HG03565 (cell line): ENCODE data around the gene FAM227A.
"Not testable (repeated sequence)": the region's sequence is repeated elsewhere in the genome, so short reads cannot be mapped to it uniquely, and the experiment has no call there.

ENCODE experiments used
- ATAC-seq: cut with Tn5 transposase; IDR thresholded peaks from one replicate; pipeline ENCODE4 v1.9.1; 2021; ENCODE audit warnings: mild to moderate bottlenecking, moderate library complexity; ENCODE audit not compliant: unreplicated experiment

The FAM227A gene

DNA sequence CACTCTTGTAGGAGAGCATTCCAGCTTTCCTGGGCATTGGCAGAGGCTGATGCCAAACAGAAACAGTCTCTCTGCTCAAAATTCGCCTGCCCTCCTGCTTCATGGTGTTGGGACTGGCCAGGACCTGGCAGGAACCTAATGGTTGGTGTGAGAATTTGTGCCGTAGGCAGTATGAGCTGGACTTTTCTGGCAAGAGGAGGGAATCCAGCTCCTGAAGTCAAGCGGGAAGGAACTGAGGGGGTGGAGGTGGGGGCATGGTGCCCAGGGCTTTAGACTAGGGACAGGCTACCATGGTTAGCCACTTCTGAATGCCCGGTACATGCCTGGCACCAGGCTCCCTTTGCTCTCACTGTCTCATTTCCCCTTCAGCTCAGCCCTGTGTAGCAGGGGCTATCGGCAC is 18.7 kb upstream of the FAM227A start:
- no peak for ATAC-seq

GRCh38 chr22:38657045-38657909 is 1.1 kb upstream of the FAM227A start:
- peak; percentile 19 for ATAC-seq

DNA sequence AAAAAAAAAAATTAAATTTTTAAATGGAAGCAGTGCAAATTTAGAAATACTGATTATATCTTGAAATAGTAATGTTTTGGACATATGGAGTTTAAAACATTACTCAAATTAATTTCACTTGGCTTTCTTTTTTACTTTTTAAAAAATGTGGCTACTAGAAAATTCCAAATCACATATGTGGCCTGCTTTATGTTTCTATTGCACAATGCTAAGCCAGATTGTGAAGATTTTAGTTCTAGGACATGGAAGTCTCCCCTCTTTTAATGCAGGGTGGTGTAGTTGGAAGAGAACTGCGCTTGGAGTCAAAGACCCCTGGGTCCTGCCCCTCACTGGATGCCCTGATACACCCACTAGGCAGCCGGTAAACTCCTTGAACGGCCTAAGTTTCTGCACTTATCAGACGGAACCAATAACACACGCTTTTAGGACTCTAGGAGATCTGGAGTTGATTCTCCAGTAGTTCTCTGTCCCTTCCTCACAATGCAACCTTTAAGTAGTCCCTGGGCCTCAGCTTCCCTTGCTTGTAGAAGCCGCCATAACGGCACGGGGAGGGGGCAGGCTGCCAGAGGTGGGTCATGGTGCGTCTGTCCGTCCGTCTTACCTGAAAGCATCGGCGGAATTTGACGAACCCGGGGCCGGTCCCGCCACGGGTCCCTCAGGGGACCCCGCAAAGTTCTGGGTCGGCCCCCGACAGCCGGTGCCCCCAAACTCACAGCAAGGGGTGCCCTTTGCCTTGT is 505 bp downstream of the FAM227A start:
- no peak for ATAC-seq

GRCh38 chr22:38653741-38654140 is 2.5 kb downstream of the FAM227A start:
- ATAC-seq, result no peak

DNA sequence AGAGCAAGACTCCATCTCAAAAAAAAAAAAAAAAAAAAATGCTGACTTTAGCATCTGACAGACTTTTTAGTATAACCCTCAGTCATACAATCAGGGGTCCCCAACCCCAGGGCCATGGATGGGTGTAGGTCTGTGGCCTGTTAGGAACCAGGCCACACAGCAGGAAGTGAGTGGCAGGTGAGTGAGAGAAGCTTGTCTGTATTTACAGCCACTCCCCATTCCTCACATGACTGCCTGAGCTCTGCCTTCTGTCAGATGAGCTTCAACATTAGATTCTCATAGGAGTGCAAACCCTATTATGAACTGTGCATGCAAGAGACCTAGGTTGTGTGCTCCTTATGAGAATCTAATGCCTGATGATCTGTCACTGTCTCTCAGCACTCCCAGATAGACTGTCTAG is 3.3 kb downstream of the FAM227A start:
- ATAC-seq, result no peak

DNA sequence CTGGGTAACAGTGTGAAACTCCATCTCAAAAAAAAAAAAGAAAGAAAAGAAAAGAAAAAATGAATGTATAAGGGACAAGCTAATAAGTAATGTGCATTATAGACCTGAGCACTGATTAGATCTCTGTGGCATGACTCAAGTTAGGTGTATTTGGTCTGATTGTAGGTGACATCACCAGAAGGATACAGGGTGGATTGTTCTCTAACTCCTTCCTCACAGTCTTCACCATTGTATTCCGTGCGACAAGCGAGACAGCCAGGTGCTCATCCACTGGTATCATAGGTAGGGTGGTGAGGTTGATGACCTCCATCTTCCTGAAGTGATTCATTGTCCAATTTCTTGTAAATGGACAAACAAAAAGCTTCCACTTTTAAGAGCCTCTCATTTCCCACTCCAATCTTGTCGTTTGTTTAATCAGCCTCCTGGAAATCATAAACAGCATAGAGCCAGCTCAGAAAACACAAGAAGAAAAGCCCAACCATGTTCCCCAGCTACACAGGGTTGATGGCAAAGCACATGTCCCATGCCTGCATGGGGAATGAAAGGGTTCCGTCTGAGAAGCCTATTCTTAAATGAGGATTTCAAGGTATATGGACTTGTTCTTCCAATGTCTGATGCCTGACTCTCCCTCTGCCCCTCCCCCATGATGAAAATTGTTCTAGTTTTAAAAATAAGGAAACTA is 6.2 kb downstream of the FAM227A start:
- no peak for ATAC-seq

GRCh38 chr22:38645430-38645829 is 10.8 kb downstream of the FAM227A start:
- no peak for ATAC-seq

- ATAC-seq, result not testable (repeated sequence)
Observed at GRCh38 chr22:38644245-38644644, 11.9 kb downstream of the FAM227A start.

GRCh38 chr22:38641476-38642040 is 14.6 kb downstream of the FAM227A start:
- no peak for ATAC-seq

GRCh38 chr22:38638728-38639127 is 17.5 kb downstream of the FAM227A start:
- no peak for ATAC-seq

DNA sequence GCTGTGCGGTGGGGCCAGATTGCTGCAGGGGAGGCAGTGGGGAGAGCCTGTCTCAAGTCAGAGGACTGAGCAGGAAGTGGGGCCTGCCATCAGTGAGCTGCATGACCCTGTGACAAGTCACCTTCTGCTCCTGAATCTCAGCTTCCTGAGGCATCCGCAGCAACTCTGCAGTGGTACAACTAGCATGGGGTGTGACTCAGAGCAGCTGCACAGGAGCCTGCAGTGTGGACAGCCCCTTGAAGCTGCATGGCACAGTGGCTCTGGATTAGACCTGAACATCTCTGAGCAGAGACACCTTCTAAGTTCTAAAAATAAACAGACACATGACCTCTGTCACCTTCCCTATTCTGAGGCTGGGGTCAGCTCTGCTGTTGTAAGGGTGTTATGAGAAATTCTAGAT is 18.0 kb downstream of the FAM227A start:
- no peak for ATAC-seq

DNA sequence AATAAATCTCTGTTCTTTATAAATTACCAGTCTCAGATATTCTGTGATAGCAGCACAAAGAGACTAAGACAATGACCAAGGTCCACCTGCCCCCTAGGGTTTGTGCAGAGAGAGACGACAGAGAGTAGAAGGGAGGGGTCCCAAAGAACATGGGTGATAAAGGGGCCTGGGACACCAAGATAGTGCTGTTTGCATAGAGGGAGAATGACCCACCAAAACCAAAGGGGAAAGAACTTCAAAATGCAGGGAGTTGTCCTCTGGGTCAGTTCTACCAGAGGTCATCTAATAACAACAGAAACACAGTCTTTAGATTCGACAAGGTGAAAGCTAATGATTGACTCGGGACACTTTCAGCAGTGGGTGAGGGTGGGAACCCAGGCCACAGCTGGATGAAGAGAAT is 23.7 kb downstream of the FAM227A start:
- no peak for ATAC-seq

DNA sequence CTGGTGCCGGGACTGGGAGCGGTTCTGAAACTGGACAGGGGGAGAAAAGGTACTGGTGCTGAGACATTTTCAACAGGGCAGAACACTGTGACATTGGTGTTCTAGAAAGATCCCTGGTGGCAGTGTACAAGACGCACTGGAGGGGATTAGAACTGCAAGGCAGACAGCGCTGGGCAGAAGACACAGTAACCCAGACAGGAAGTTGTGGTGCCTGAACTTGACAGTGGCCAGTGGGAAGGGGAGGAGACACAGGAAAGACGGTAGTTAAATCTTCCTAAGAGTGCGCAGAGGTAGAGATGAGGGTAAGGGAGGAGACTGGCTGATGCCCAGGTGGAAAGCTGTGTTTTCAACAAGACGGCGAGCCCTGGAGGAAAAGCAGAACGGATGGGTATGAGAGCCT is 24.5 kb downstream of the FAM227A start:
- no peak for ATAC-seq

- no peak for ATAC-seq
Observed at GRCh38 chr22:38629108-38629507, 27.1 kb downstream of the FAM227A start.

GRCh38 chr22:38628444-38628843 is 27.7 kb downstream of the FAM227A start:
- ATAC-seq, result no peak

- ATAC-seq, result no peak
Observed at GRCh38 chr22:38623351-38623750, 32.8 kb downstream of the FAM227A start.

DNA sequence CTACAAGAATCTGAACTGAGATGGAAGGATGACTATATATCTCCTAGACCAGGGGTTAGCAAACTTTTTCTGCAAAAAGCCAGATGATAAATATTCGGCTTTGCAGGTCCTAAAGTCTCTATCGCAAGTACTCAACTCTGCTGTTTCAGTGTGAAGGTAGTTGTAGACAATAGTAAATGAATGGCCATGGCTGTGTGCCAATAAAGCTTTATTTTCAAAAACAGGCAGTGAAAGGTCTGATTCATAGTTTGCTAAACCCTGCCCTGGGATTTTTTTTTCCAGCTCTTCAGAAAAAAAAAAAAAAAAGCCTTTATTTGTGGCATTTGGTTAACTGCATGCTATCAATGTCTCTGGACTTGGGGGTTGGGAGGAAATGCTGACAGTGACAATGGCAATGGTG is 37.5 kb downstream of the FAM227A start:
- ATAC-seq, result no peak

DNA sequence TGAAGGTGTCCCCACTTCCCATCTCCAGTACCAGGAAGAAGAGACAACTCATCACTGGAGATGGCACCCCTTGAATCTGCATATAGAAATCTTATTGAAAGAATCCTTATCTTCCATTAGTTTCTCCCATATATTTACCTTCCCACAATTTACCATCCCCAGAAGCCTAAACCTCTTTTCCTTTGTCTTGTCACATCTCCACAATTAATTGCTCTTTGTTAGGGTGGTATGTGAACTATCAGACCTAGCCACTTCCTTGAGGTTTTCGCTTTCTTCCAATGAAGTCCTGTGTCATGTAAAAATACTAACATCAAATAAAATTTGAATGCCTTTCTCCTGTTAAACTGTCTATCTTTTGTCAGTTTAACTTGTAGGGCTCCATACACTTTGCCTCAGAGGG is 37.9 kb downstream of the FAM227A start:
- ATAC-seq, result no peak

DNA sequence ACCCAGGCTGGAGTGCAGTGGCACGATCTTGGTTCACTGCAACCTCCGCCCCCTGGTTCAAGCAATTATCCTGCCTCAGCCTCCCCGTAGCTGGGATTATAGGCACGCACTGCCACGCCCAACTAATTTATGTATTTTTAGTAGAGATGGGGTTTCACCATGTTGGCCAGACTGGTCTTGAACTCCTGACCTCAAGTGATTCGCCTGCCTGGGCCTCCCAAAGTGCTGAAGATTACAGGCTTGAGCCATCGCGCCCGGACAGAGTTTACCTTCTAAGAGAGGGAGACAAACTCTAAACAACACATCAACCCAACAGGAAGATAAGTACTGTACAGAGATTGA is 41.2 kb downstream of the FAM227A start:
- ATAC-seq, result not testable (repeated sequence)

DNA sequence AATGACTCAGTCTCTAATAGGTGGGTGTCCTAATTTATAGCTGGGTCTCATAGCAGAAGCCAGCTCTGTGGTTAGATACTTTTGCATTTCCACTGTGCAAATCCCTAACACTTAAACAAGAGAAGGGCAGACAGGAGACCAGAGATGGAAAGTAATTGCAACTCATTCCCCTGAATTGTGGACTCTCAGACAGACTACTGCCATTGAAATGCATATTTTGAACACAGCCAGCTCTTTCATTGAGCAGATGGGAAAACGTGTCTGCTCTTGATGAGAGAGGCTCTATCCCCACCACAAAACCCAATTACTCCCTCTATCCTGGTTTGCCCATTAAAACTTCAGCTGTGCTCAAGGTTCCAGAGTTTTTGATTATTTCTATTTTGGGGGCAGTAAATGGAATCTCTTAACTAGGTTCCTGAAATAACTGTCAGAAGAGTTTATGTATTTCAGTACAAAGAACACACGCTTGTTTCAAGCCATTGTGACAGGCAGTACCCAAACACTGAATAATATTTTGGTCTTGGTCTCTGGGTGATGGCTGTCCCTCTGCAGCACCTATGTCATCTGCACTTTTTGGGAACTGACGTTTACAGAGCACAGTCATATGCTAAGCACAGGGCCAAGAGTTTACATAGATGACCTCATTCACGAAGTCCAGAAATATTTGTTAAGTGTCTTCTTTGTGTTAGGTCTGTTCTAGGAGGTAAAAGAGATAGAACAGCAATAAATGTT is 41.7 kb downstream of the FAM227A start:
- ATAC-seq, result no peak

- no peak for ATAC-seq
Observed at GRCh38 chr22:38613588-38613987, 42.6 kb downstream of the FAM227A start.
